K562 (cell line): ENCODE data around the gene DTX4. TPM values are rescaled to one million over a fixed set of nuclear protein-coding genes. Genes with fewer than 3 reads are reported as not detected.
A peak's percentile ranks its signal among the peaks of the same experiment; 100 is the strongest.

Experiments
- BRD4 ChIP-seq: fragments of 200-600 bp; sonication (generic); IDR thresholded peaks from 2 replicates; pipeline ENCODE4 v1.6.1; 2017; ENCODE audit warnings: inconsistent platforms
- CREB1 ChIP-seq, 2 experiments: sonication (generic) in 1 of 2; formaldehyde crosslinking in 1 of 2; IDR thresholded peaks; 2 replicates each; pipeline versions ENCODE4 v1.6.1 to v1.8.0; 2012 to 2022; ENCODE audit warnings: inconsistent platforms in 1 of 2, mild to moderate bottlenecking in 1 of 2, missing genetic modification reagents in 1 of 2, moderate library complexity in 1 of 2
- HOMEZ ChIP-seq: fragments of 250-450 bp; sonication (Bioruptor Pico); IDR thresholded peaks from 2 replicates; pipeline ENCODE4 v1.4.0; 2020; ENCODE audit warnings: mild to moderate bottlenecking, moderate library complexity
- NR2C1 ChIP-seq, 2 experiments: fragments of 450-650 bp; IDR thresholded peaks; 2 replicates each; pipeline ENCODE4 v1.6.1; 2017; ENCODE audit warnings: mild to moderate bottlenecking in 2 of 2, antibody characterized with exemption in 1 of 2, inconsistent platforms in 1 of 2, missing compliant biosample characterization in 1 of 2, missing genetic modification characterization in 1 of 2
- RBM25 ChIP-seq: fragments of 200-400 bp; formaldehyde crosslinking; IDR thresholded peaks from 2 replicates; pipeline ENCODE4 v1.6.1; 2018; ENCODE audit warnings: low read length, low read depth, moderate library complexity; ENCODE audit not compliant: severe bottlenecking
- SIRT6 ChIP-seq: IDR thresholded peaks from one replicate; pipeline ENCODE4 v1.6.1; 2012; ENCODE audit warnings: low read depth, mild to moderate bottlenecking, control low read depth, inconsistent platforms, low read length, moderate library complexity
- SMC3 ChIP-seq: conservative IDR thresholded peaks from 2 replicates; pipeline ENCODE4 v1.6.1; 2011; ENCODE audit warnings: low read depth, low read length, improper control_type of control experiment; ENCODE audit not compliant: insufficient read depth
- SOX6 ChIP-seq: fragments of 450-650 bp; IDR thresholded peaks from 2 replicates; pipeline ENCODE4 v1.6.1; 2014; ENCODE audit warnings: mild to moderate bottlenecking
- TAF15 ChIP-seq: fragments of 200-400 bp; formaldehyde crosslinking; IDR thresholded peaks from 2 replicates; pipeline ENCODE4 v1.6.1; 2017; ENCODE audit warnings: mild to moderate bottlenecking, low read depth, low read length, moderate library complexity
- ZBTB12 ChIP-seq: fragments of 250-450 bp; sonication (Bioruptor Pico); IDR thresholded peaks from 2 replicates; pipeline ENCODE4 v1.4.0; 2020
- ZKSCAN8 ChIP-seq: fragments of 200-800 bp; sonication (Bioruptor generic); IDR thresholded peaks from 2 replicates; pipeline ENCODE4 v1.6.1; 2016; ENCODE audit warnings: missing genetic modification characterization, missing compliant biosample characterization
- ZNF311 ChIP-seq: fragments of 250-450 bp; sonication (Bioruptor Pico); IDR thresholded peaks from 2 replicates; pipeline ENCODE4 v1.4.0; 2020; ENCODE audit warnings: mild to moderate bottlenecking, moderate library complexity
- ZNF639 ChIP-seq, 2 experiments: fragments of 200-800 bp in 1 of 2; sonication (Bioruptor generic) in 1 of 2; sonication (generic) in 1 of 2; formaldehyde crosslinking in 1 of 2; IDR thresholded peaks in 1 of 2; conservative IDR thresholded peaks in 1 of 2; 2 replicates each; pipeline versions ENCODE4 v1.5.0 to v1.6.1; 2016 to 2020; ENCODE audit warnings: missing compliant biosample characterization in 1 of 2, missing genetic modification characterization in 1 of 2, missing genetic modification reagents in 1 of 2
- polyA plus RNA-seq, 8 experiments: library from polyadenylated mRNA; depleted of rRNA in 4 of 8; stranded (reverse) in 5 of 8; unstranded in 3 of 8; fragments of >200 nt; fragmentation: Nextera tagmentation in 2 of 8; fragmentation: Illumina TruSeq in 1 of 8; extraction: Ambion mirVana in 2 of 8; extraction: Trizol in 1 of 8; gene quantifications; 2 replicates each; pipeline versions ENCODE4 v1.2.1 to v1.2.3, GENCODE V29; 2011 to 2014; ENCODE audit warnings: inconsistent platforms in 1 of 8, missing spikeins in 1 of 8
- total RNA-seq, 7 experiments: library from RNA; depleted of rRNA in 6 of 7; stranded (reverse); fragments of >200 nt in 6 of 7; fragmentation: Illumina TruSeq in 2 of 7; extraction: Trizol in 2 of 7; gene quantifications; 2 replicates each; pipeline versions ENCODE4 v1.2.1 to v1.2.3, GENCODE V29; 2011 to 2021; ENCODE audit warnings: low replicate concordance in 1 of 7

The DTX4 gene
- total and polyA plus RNA-seq, 9 of the 15 experiments (the other 6 are each of a cell fraction or from before 2014, with no cell fraction given): 0.03 to 0.47 (median 0.04) TPM; not detected in 4

GRCh38 chr11:59135648-59136461 lies 36.1 kb upstream of the DTX4 start (continued):
- TF ChIP-seq ZNF639 (CRISPR knock-in tag; conservative IDR thresholded peaks at IDR 0.05 in 1 of 2, IDR thresholded peaks at IDR 0.05 in 1 of 2): peak in 1 of 2 experiments; percentile 67; a peak in 1 of 4 replicates
- no peak for TF ChIP-seq TAF15
- TF ChIP-seq SIRT6: no peak
- no peak for TF ChIP-seq SOX6
- TF ChIP-seq NR2C1 (IDR thresholded peaks at IDR 0.05): no peak
- TF ChIP-seq NR2C1 (tag; IDR thresholded peaks at IDR 0.05): peak; percentile 65
- TF ChIP-seq ZKSCAN8: no peak
- TF ChIP-seq RBM25: no peak
- TF ChIP-seq HOMEZ (CRISPR knock-in tag): no peak
- TF ChIP-seq SMC3: peak; percentile 72
- no peak for TF ChIP-seq ZBTB12 (CRISPR knock-in tag)
- TF ChIP-seq CREB1 (IDR thresholded peaks at IDR 0.05): no peak
- TF ChIP-seq CREB1 (CRISPR knock-in tag; IDR thresholded peaks at IDR 0.05): no peak
- TF ChIP-seq ZNF311 (CRISPR knock-in tag): peak; percentile 69; the same call in 1 of the 2 replicates
- no peak for TF ChIP-seq BRD4
